Spleen (tissue), 7 donors: ENCODE data around the gene ALK.

Experiments used
- POLR2A ChIP-seq, 3 donors: fragments of 450-650 bp; IDR thresholded peaks; one replicate each; pipeline ENCODE4 v1.5.1; 2017; ENCODE audit warnings: antibody characterized with exemption in 3 of 3, mild to moderate bottlenecking in 1 of 3
- POLR2AphosphoS5 ChIP-seq, 3 donors: sonication (generic); formaldehyde crosslinking; IDR thresholded peaks; one replicate each; pipeline ENCODE4 v1.5.1; 2017; ENCODE audit warnings: antibody characterized with exemption in 3 of 3
- TF ChIP-seq, protein P1 (sequence below), 11 experiments: fragments of 200-600 bp in 7 of 11; fragments of 450-650 bp in 4 of 11; sonication (generic) in 4 of 11; IDR thresholded peaks in 8 of 11; conservative IDR thresholded peaks in 3 of 11; 1 replicate in 7 of 11; 2 replicates in 4 of 11; pipeline versions ENCODE4 v1.4.0 to v1.8.0; 2016 to 2021; ENCODE audit warnings: antibody characterized with exemption in 11 of 11, inconsistent platforms in 4 of 11, mild to moderate bottlenecking in 1 of 11
- donor health status: DM: no; HTN: no; CAD: no; lungs with moderate emphysema.
- donor health status: DM: no; HTN: no; CAD: no.
- donor health status: DM: no; HTN: no; CAD: no.

DNA sequence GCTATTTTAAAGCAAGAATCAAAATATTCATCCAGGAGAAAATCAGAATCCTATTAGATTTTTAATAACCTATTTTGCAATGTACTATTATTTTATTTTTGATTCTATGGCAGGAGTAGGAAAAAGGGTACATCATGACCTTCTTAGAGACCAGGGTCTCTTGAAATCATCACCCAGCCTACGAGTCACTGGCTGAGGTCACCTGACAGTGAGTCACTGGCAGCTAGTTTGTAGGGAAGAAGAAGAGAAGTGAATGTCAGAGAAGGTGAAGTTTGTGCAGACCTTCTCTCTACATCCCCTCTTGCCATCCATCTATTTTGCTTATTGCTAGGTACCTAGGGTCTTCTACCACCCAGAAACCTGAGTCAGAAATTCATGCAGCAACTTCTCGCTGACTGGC is 144.2 kb downstream of the ALK start:
- TF ChIP-seq, protein P1, sequence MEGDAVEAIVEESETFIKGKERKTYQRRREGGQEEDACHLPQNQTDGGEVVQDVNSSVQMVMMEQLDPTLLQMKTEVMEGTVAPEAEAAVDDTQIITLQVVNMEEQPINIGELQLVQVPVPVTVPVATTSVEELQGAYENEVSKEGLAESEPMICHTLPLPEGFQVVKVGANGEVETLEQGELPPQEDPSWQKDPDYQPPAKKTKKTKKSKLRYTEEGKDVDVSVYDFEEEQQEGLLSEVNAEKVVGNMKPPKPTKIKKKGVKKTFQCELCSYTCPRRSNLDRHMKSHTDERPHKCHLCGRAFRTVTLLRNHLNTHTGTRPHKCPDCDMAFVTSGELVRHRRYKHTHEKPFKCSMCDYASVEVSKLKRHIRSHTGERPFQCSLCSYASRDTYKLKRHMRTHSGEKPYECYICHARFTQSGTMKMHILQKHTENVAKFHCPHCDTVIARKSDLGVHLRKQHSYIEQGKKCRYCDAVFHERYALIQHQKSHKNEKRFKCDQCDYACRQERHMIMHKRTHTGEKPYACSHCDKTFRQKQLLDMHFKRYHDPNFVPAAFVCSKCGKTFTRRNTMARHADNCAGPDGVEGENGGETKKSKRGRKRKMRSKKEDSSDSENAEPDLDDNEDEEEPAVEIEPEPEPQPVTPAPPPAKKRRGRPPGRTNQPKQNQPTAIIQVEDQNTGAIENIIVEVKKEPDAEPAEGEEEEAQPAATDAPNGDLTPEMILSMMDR (IDR thresholded peaks at IDR 0.05 in 8 of 11, conservative IDR thresholded peaks at IDR 0.05 in 3 of 11): no peak
- TF ChIP-seq POLR2A (IDR thresholded peaks at IDR 0.05) (no peak), POLR2AphosphoS5 (IDR thresholded peaks at IDR 0.05) (no peak)
